GM12891 (cell line): ENCODE results near the gene CBR4.

Experiments
- POLR2A ChIP-seq: IDR thresholded peaks from 2 replicates; pipeline ENCODE4 v1.6.1; 2011; ENCODE audit warnings: low read depth, low read length, control low read depth
- POLR2AphosphoS5 ChIP-seq: IDR thresholded peaks from 2 replicates; pipeline ENCODE4 v1.6.1; 2011; ENCODE audit warnings: low read depth, low read length, control low read depth

GRCh38 chr4:168994958-168995357, 15.1 kb downstream of the CBR4 start:
- no peak for TF ChIP-seq POLR2A
- TF ChIP-seq POLR2AphosphoS5 = no peak
